ENCODE measurements around the gene GUCA1A. TPM values are rescaled to one million over a fixed set of nuclear protein-coding genes. Genes with fewer than 3 reads are reported as not detected.
"Not testable (repeated sequence)": the region's sequence is repeated elsewhere in the genome, so short reads cannot be mapped to it uniquely, and the experiment has no call there.

Gene GUCA1A
- total RNA-seq, 1 donor from 2014 or later, result not detected

DNA sequence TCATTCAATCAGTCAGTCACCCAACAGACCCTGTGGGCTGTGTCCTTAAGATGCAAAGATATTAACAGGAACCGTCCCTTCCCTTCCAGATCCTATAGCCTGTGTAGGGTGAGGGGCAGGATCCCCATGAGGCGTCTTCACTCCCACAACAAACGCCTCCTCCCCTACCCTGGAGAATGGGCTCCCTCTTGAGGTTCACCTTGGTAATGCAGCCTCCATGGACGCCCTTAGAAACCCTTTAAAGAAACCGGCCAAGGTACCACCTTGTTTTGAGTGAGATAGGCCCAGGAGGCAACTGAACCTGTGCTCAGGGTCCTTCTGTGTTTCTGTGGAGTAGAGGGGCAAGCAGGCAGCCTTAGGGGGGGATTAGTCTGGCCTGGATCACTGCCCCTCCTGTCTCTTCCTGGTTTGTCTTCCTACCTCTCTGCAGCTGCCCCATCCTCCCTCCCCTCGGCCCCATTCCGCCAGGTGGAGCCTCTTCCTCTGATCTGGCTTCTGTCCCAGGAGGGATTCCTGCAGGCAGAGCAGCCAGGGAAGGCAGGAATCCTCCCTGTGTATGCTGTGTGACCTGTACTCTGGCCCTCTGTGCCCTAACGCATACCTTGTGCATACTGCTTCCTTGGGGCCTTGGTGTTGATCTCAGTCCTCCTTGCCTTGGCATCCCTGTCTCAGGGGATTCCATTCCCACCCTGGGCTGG is 6.6 kb upstream of the GUCA1A start:
- H3K9me3 Mint-ChIP-seq (ENCODE audit: low read depth), result no peaks in the 10 kb centered on the region
- no peak overlapping the region for H3K27ac Mint-ChIP-seq (ENCODE audit: unreplicated experiment)
- H3K4me1 Mint-ChIP-seq (ENCODE audit: low read depth), result peaks cover 16% of the 10 kb centered on the region
- TF ChIP-seq, protein P1, sequence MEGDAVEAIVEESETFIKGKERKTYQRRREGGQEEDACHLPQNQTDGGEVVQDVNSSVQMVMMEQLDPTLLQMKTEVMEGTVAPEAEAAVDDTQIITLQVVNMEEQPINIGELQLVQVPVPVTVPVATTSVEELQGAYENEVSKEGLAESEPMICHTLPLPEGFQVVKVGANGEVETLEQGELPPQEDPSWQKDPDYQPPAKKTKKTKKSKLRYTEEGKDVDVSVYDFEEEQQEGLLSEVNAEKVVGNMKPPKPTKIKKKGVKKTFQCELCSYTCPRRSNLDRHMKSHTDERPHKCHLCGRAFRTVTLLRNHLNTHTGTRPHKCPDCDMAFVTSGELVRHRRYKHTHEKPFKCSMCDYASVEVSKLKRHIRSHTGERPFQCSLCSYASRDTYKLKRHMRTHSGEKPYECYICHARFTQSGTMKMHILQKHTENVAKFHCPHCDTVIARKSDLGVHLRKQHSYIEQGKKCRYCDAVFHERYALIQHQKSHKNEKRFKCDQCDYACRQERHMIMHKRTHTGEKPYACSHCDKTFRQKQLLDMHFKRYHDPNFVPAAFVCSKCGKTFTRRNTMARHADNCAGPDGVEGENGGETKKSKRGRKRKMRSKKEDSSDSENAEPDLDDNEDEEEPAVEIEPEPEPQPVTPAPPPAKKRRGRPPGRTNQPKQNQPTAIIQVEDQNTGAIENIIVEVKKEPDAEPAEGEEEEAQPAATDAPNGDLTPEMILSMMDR (IDR thresholded peaks at IDR 0.05), result peak; percentile 93
- no peaks in the 10 kb centered on the region for H3K36me3 Mint-ChIP-seq (ENCODE audit: low read depth)
- no peak for DNase-seq (ENCODE audit: low spot score)
- H3K27me3 Mint-ChIP-seq (ENCODE audit: low read depth), result peaks cover 2% of the 10 kb centered on the region
- no peak overlapping the region for H3K4me3 Mint-ChIP-seq (ENCODE audit: unreplicated experiment)

DNA sequence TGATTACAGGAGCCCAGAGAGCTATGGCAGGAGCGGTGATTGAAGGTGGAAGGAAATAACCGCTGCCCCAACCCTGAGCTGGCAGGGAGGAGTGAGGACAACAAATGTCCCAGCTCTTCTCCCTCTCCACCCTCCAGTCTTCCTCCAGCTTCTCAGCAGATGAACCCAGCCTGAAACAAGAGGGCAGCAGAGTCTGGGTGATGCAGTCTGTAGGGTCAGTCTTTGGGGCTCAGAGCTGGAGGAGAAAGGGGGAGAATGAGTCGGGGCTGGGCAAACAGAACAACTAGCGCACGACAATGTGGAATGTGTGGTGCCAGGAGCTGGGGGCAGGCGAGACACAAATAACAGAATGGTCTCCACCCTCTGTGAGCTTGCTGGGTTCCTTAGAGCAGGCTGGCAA is 4.5 kb upstream of the GUCA1A start:
- Mint-ChIP-seq H3K27me3 (ENCODE audit: low read depth) (no peaks in the 10 kb centered on the region), H3K4me1 (ENCODE audit: low read depth) (peaks cover 16% of the 10 kb centered on the region), H3K4me3 (ENCODE audit: unreplicated experiment) (no peak overlapping the region), H3K9me3 (ENCODE audit: low read depth) (no peaks in the 10 kb centered on the region), H3K36me3 (ENCODE audit: low read depth) (no peaks in the 10 kb centered on the region), H3K27ac (ENCODE audit: unreplicated experiment) (no peak overlapping the region)
- no peak for DNase-seq (ENCODE audit: low spot score)
- TF ChIP-seq, protein P1 (IDR thresholded peaks at IDR 0.05), result peak; percentile 33

DNA sequence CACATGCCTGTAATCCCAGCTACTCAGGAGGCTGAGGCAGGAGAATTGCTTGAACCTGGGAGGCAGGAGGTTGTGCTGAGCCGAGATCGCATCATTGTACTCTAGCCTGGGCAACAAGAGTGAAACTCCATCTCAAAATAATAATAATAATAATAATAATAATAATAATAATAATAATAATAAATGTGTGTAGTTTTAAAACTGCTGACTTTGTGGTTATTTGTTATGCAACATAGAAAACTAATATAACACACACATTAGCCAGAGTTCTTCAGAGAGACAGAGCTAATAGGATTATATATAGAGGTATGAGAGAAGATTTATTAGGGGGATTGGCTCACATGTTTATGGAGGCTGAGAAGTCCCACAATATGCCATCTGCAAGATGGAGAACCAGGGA is 3.4 kb upstream of the GUCA1A start:
- not testable (repeated sequence) for DNase-seq (ENCODE audit: low spot score); H3K36me3 Mint-ChIP-seq (ENCODE audit: low read depth); H3K27ac Mint-ChIP-seq (ENCODE audit: unreplicated experiment); H3K4me1 Mint-ChIP-seq (ENCODE audit: low read depth); H3K9me3 Mint-ChIP-seq (ENCODE audit: low read depth); H3K27me3 Mint-ChIP-seq (ENCODE audit: low read depth); H3K4me3 Mint-ChIP-seq (ENCODE audit: unreplicated experiment)

DNA sequence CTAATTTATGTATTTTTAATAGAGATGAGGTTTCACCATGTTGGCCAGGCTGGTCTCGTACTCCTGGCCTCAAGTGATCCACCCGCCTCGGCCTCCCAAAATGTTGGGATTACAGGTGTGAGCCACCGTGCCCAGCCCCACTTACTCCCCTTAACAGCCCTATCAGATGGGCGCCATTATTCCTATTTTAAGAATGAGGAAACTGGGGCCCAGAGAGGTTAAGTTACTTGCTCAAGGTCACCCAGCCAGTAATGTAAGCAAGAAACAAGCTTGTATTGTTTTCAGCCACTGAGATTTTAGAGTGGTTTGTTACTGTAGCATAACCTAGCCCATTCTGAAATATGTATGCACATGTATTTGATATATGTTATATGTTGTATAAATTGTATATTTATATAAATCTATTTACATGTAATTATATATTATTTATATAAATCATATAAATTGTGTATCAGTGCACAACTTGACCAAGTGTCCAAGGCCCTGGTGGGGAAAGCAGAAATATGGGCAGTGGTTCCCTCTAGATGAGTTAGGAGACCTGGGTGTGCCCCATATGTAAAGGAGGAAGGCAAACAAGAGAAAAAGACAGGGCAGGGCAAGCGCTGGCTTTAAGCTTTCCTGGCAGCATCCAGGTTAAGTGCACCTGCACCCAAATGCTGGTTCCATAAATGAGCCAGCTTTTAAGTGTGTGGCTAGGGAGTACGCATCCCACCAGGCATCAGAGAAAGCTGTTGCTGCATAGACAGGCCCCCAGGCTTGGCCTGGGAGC is 1.2 kb upstream of the GUCA1A start:
- Mint-ChIP-seq H3K9me3 (ENCODE audit: low read depth) (no peaks in the 10 kb centered on the region), H3K27me3 (ENCODE audit: low read depth) (no peaks in the 10 kb centered on the region), H3K36me3 (ENCODE audit: low read depth) (no peaks in the 10 kb centered on the region), H3K4me1 (ENCODE audit: low read depth) (no peaks in the 10 kb centered on the region), H3K4me3 (ENCODE audit: unreplicated experiment) (no peak overlapping the region), H3K27ac (ENCODE audit: unreplicated experiment) (no peak overlapping the region)
- TF ChIP-seq, protein P1 (IDR thresholded peaks at IDR 0.05), result no peak
- DNase-seq (ENCODE audit: low spot score), result no peak

DNA sequence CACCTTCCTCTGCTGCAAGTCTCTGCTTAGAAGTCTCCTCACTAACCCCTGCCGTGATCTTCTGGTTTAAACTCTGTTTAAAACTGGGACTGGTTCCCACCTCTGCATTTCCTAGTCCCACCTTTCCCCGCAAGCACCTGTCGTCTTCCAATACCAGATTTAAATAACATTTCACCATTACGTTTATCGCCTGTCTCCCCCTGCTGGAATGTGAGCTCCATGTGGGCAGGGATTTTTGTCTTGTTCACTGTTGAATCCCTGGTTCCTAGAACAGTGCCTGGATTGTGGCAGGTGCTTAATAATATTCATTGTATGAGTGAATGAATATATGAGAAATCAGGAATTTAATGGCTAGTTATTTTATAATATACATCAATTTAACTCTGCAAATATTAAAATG is 2.7 kb downstream of the GUCA1A start:
- TF ChIP-seq, protein P1 (IDR thresholded peaks at IDR 0.05), result peak; percentile 63
- Mint-ChIP-seq H3K9me3 (ENCODE audit: low read depth) (no peaks in the 10 kb centered on the region), H3K27me3 (ENCODE audit: low read depth) (no peaks in the 10 kb centered on the region), H3K4me1 (ENCODE audit: low read depth) (no peaks in the 10 kb centered on the region), H3K27ac (ENCODE audit: unreplicated experiment) (no peak overlapping the region), H3K4me3 (ENCODE audit: unreplicated experiment) (no peak overlapping the region), H3K36me3 (ENCODE audit: low read depth) (no peaks in the 10 kb centered on the region)
- no peak for DNase-seq (ENCODE audit: low spot score)

All from chondrocyte (in vitro differentiated cells).